HepG2 (cell line): ENCODE results near the gene THADA. TPM values are rescaled to one million over a fixed set of nuclear protein-coding genes. Genes with fewer than 3 reads are reported as not detected.
A peak's percentile ranks its signal among the peaks of the same experiment; 100 is the strongest.

ENCODE experiments used
- CAMTA2 ChIP-seq: sonication (generic); formaldehyde crosslinking; IDR thresholded peaks from 2 replicates; pipeline ENCODE4 v1.4.0; 2020; ENCODE audit warnings: mild to moderate bottlenecking, missing genetic modification reagents, borderline replicate concordance
- CHD2 ChIP-seq: IDR thresholded peaks from 2 replicates; pipeline ENCODE4 v1.6.1; 2011; ENCODE audit warnings: low read depth, low read length, improper control_type of control experiment
- FOXO4 ChIP-seq: sonication (generic); formaldehyde crosslinking; conservative IDR thresholded peaks from 2 replicates; pipeline ENCODE4 v1.8.1; 2023; ENCODE audit warnings: missing genetic modification reagents
- HMGXB3 ChIP-seq: sonication (generic); formaldehyde crosslinking; IDR thresholded peaks from 2 replicates; pipeline ENCODE4 v1.4.0; 2020; ENCODE audit warnings: missing genetic modification reagents, borderline replicate concordance
- HNRNPK ChIP-seq: fragments of 200-400 bp; formaldehyde crosslinking; IDR thresholded peaks from 2 replicates; pipeline ENCODE4 v1.6.1; 2018; ENCODE audit warnings: low read length, low read depth, moderate library complexity, mild to moderate bottlenecking; ENCODE audit not compliant: poor library complexity, severe bottlenecking
- MATR3 ChIP-seq: sonication (generic); formaldehyde crosslinking; IDR thresholded peaks from 2 replicates; pipeline ENCODE4 v1.4.0; 2020; ENCODE audit warnings: missing genetic modification reagents
- MBD4 ChIP-seq: IDR thresholded peaks from 2 replicates; pipeline ENCODE4 v1.6.1; 2012; ENCODE audit warnings: low read length, inconsistent platforms, borderline replicate concordance
- NFAT5 ChIP-seq: sonication (generic); formaldehyde crosslinking; IDR thresholded peaks from 2 replicates; pipeline ENCODE4 v1.4.0; 2020; ENCODE audit warnings: missing genetic modification reagents
- NR2C2 ChIP-seq: sonication (generic); formaldehyde crosslinking; IDR thresholded peaks from 2 replicates; pipeline ENCODE4 v1.4.0; 2020; ENCODE audit warnings: missing genetic modification reagents, mild to moderate bottlenecking, moderate library complexity, borderline replicate concordance
- TCF7 ChIP-seq: sonication (generic); IDR thresholded peaks from 2 replicates; pipeline ENCODE4 v1.6.1; 2016; ENCODE audit warnings: antibody characterized with exemption, low read depth
- ZHX1 ChIP-seq: sonication (generic); formaldehyde crosslinking; IDR thresholded peaks from 2 replicates; pipeline ENCODE4 v1.8.1; 2022; ENCODE audit warnings: low read depth, mild to moderate bottlenecking, missing genetic modification reagents
- ZNF264 ChIP-seq: sonication (generic); formaldehyde crosslinking; IDR thresholded peaks from 2 replicates; pipeline ENCODE4 v1.4.0; 2020; ENCODE audit warnings: missing genetic modification reagents
- ZNF383 ChIP-seq: sonication (generic); formaldehyde crosslinking; IDR thresholded peaks from 2 replicates; pipeline ENCODE4 v1.4.0; 2020; ENCODE audit warnings: missing genetic modification reagents, mild to moderate bottlenecking, borderline replicate concordance
- ZNF766 ChIP-seq: sonication (generic); formaldehyde crosslinking; IDR thresholded peaks from 2 replicates; pipeline ENCODE4 v1.5.0; 2020; ENCODE audit warnings: missing genetic modification reagents, borderline replicate concordance
- polyA plus RNA-seq, 8 experiments: library from polyadenylated mRNA; depleted of rRNA in 3 of 8; stranded (reverse) in 7 of 8; unstranded in 1 of 8; fragments of >200 nt; fragmentation: Illumina TruSeq in 4 of 8; extraction: Trizol in 4 of 8; gene quantifications; 2 replicates each; pipeline versions ENCODE4 v1.2.1 to v1.2.3, GENCODE V29; 2011 to 2016; ENCODE audit warnings: low read depth in 4 of 8, missing spikeins in 1 of 8, mixed read lengths in 1 of 8; ENCODE audit not compliant: insufficient read depth in 1 of 8
- total RNA-seq, 5 experiments: library from RNA; depleted of rRNA; stranded (reverse); fragments of >200 nt; fragmentation: Illumina TruSeq; extraction: Trizol; gene quantifications; 2 replicates each; pipeline ENCODE4 v1.2.3, GENCODE V29; 2016; ENCODE audit warnings: low read depth in 1 of 5

The THADA gene
- total and polyA plus RNA-seq, 2 of the 13 experiments (the other 11 are each of a cell fraction or from before 2014, with no cell fraction given) = 12.7 to 21.7 TPM

- peak; percentile 70; the same call in 1 of the 2 replicates for TF ChIP-seq HMGXB3 (CRISPR knock-in tag)
- TF ChIP-seq NR2C2 (CRISPR knock-in tag) = peak; percentile 90
- peak; percentile 16; the same call in 1 of the 2 replicates for TF ChIP-seq ZNF766 (CRISPR knock-in tag)
- no peak for TF ChIP-seq MBD4
- TF ChIP-seq TCF7 = no peak
- peak; percentile 87 for TF ChIP-seq ZHX1
- no peak for TF ChIP-seq HNRNPK
- TF ChIP-seq ZNF383 (CRISPR knock-in tag) = no peak
- peak; percentile 68; the same call in 1 of the 2 replicates for TF ChIP-seq NFAT5 (CRISPR knock-in tag)
- TF ChIP-seq FOXO4 (CRISPR knock-in tag) = no peak
- TF ChIP-seq ZNF264 (CRISPR knock-in tag) = peak; percentile 99
- no peak; the same call in 1 of the 2 replicates for TF ChIP-seq CHD2
- 0 out of 2 replicates have a peak, but pooled peaks have one; percentile 87 for TF ChIP-seq CAMTA2 (CRISPR knock-in tag)
- TF ChIP-seq MATR3 (CRISPR knock-in tag) = no peak
Observed at GRCh38 chr2:43194121-43194869, 401.5 kb downstream of the THADA start (continued).
